K562 (cell line): ENCODE data around the gene RALGPS1. TPM values are rescaled to one million over a fixed set of nuclear protein-coding genes. Genes with fewer than 3 reads are reported as not detected.

ENCODE experiments used
- CREB1 ChIP-seq, 2 experiments: sonication (generic) in 1 of 2; formaldehyde crosslinking in 1 of 2; IDR thresholded peaks; 2 replicates each; pipeline versions ENCODE4 v1.6.1 to v1.8.0; 2012 to 2022; ENCODE audit warnings: inconsistent platforms in 1 of 2, mild to moderate bottlenecking in 1 of 2, missing genetic modification reagents in 1 of 2, moderate library complexity in 1 of 2
- DNMT1 ChIP-seq: fragments of 450-650 bp; IDR thresholded peaks from 2 replicates; pipeline ENCODE4 v1.6.1; 2016; ENCODE audit warnings: antibody characterized with exemption, mild to moderate bottlenecking
- ESRRB ChIP-seq: fragments of 250-450 bp; sonication (Bioruptor Pico); IDR thresholded peaks from 2 replicates; pipeline ENCODE4 v1.5.0; 2020; ENCODE audit warnings: mild to moderate bottlenecking, moderate library complexity, borderline replicate concordance
- GATA2 ChIP-seq: sonication (generic); formaldehyde crosslinking; IDR thresholded peaks from 2 replicates; pipeline ENCODE4 v1.4.0; 2020; ENCODE audit warnings: mild to moderate bottlenecking, missing genetic modification reagents
- HMG20B ChIP-seq: fragments of 250-450 bp; sonication (Bioruptor Pico); IDR thresholded peaks from 2 replicates; pipeline ENCODE4 v1.5.0; 2021; ENCODE audit warnings: mild to moderate bottlenecking
- NR2C1 ChIP-seq, 2 experiments: fragments of 450-650 bp; IDR thresholded peaks; 2 replicates each; pipeline ENCODE4 v1.6.1; 2017; ENCODE audit warnings: mild to moderate bottlenecking in 2 of 2, antibody characterized with exemption in 1 of 2, inconsistent platforms in 1 of 2, missing compliant biosample characterization in 1 of 2, missing genetic modification characterization in 1 of 2
- OTX1 ChIP-seq: fragments of 450-650 bp; formaldehyde crosslinking; IDR thresholded peaks from 2 replicates; pipeline ENCODE4 v1.4.0; 2022; ENCODE audit warnings: mild to moderate bottlenecking
- POLR2A ChIP-seq: fragments of 450-650 bp; conservative IDR thresholded peaks from 2 replicates; pipeline ENCODE4 v1.6.1; 2016
- SMARCE1 ChIP-seq: fragments of 450-650 bp; IDR thresholded peaks from 2 replicates; pipeline ENCODE4 v1.7.1; 2016; ENCODE audit warnings: mild to moderate bottlenecking
- TBL1XR1 ChIP-seq, 2 experiments: IDR thresholded peaks; 2 replicates each; pipeline ENCODE4 v1.6.1; 2012; ENCODE audit warnings: improper control_type of control experiment in 2 of 2, low read length in 2 of 2, mild to moderate bottlenecking in 1 of 2
- ZNF124 ChIP-seq: sonication (generic); formaldehyde crosslinking; IDR thresholded peaks from 2 replicates; pipeline ENCODE4 v1.8.1; 2022; ENCODE audit warnings: missing genetic modification reagents
- ZNF561 ChIP-seq: fragments of 450-650 bp; formaldehyde crosslinking; conservative IDR thresholded peaks from 2 replicates; pipeline ENCODE4 v1.4.0; 2020; ENCODE audit warnings: mild to moderate bottlenecking, moderate library complexity
- ZNF589 ChIP-seq: fragments of 200-800 bp; sonication (Bioruptor generic); IDR thresholded peaks from 2 replicates; pipeline ENCODE4 v1.6.1; 2016; ENCODE audit warnings: low read depth, missing genetic modification characterization, missing compliant biosample characterization
- polyA plus RNA-seq, 8 experiments: library from polyadenylated mRNA; depleted of rRNA in 4 of 8; stranded (reverse) in 5 of 8; unstranded in 3 of 8; fragments of >200 nt; fragmentation: Nextera tagmentation in 2 of 8; fragmentation: Illumina TruSeq in 1 of 8; extraction: Ambion mirVana in 2 of 8; extraction: Trizol in 1 of 8; gene quantifications; 2 replicates each; pipeline versions ENCODE4 v1.2.1 to v1.2.3, GENCODE V29; 2011 to 2014; ENCODE audit warnings: inconsistent platforms in 1 of 8, missing spikeins in 1 of 8
- total RNA-seq, 7 experiments: library from RNA; depleted of rRNA in 6 of 7; stranded (reverse); fragments of >200 nt in 6 of 7; fragmentation: Illumina TruSeq in 2 of 7; extraction: Trizol in 2 of 7; gene quantifications; 2 replicates each; pipeline versions ENCODE4 v1.2.1 to v1.2.3, GENCODE V29; 2011 to 2021; ENCODE audit warnings: low replicate concordance in 1 of 7
- TF ChIP-seq, protein P1 (sequence below), 2 experiments: fragments of 450-650 bp in 1 of 2; sonication (generic) in 1 of 2; formaldehyde crosslinking; conservative IDR thresholded peaks; 2 replicates each; pipeline versions ENCODE4 v1.4.0 to v1.8.1; 2020 to 2022; ENCODE audit warnings: mild to moderate bottlenecking in 1 of 2, missing genetic modification reagents in 1 of 2
- TF ChIP-seq, protein P2 (sequence below): fragments of 450-650 bp; formaldehyde crosslinking; IDR thresholded peaks from 2 replicates; pipeline ENCODE4 v1.4.0; 2020; ENCODE audit warnings: mild to moderate bottlenecking
- TF ChIP-seq, protein P3 (sequence below): sonication (generic); formaldehyde crosslinking; IDR thresholded peaks from 2 replicates; pipeline ENCODE4 v1.8.0; 2023; ENCODE audit warnings: mild to moderate bottlenecking, missing genetic modification reagents
- TF ChIP-seq, protein P4 (sequence below): fragments of 450-650 bp; IDR thresholded peaks from 2 replicates; pipeline ENCODE4 v1.7.1; 2018; ENCODE audit warnings: mild to moderate bottlenecking, low read depth; ENCODE audit not compliant: partially characterized antibody
- TF ChIP-seq, protein P5 (sequence below): fragments of 250-450 bp; sonication (Bioruptor Pico); IDR thresholded peaks from 2 replicates; pipeline ENCODE4 v1.8.0; 2021; ENCODE audit warnings: moderate library complexity, mild to moderate bottlenecking, inconsistent platforms

RALGPS1 gene
- total and polyA plus RNA-seq, 9 of the 15 experiments (the other 6 are each of a cell fraction or from before 2014, with no cell fraction given) = 0.04 to 2.6 (median 1.5) TPM

DNA sequence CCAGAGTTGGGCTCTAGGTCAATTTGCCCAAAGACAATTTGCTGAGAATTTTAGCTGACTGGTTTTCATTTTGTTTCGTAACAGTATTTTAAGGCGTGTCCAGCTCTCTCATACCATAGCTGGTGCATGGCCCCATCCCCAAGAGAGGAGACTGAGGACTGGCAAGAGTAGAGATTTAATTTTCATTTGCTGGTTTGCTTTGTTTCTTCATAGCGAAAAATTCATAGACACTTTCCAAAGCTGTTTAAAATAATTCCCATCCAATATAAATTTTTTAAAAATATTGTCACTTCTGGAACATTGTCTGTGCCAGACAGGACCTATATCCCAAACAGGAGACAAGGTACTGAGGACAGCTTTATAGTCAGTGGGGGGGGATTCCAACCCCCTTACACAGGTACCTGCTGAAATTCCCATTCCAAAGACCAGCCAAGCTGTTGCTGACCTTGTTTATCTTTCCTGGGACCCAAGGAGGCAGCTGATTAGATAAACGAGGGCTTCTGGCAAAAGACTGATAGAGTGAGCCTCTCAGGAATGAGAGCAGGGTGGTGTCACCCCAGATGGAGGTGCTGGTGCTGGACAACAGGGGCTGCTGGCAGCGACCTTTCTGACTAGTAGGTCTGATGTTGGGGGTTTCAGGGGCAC, 214.6 kb downstream of the RALGPS1 start (continued):
- no peak for TF ChIP-seq DNMT1
- TF ChIP-seq, protein P1, sequence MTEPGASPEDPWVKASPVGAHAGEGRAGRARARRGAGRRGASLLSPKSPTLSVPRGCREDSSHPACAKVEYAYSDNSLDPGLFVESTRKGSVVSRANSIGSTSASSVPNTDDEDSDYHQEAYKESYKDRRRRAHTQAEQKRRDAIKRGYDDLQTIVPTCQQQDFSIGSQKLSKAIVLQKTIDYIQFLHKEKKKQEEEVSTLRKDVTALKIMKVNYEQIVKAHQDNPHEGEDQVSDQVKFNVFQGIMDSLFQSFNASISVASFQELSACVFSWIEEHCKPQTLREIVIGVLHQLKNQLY (CRISPR knock-in tag; conservative IDR thresholded peaks at IDR 0.05) = no peak
- no peak for TF ChIP-seq POLR2A
- TF ChIP-seq SMARCE1 = peak; percentile 39; the same call in 1 of the 2 replicates
- no peak for TF ChIP-seq ZNF561
- TF ChIP-seq, protein P2, sequence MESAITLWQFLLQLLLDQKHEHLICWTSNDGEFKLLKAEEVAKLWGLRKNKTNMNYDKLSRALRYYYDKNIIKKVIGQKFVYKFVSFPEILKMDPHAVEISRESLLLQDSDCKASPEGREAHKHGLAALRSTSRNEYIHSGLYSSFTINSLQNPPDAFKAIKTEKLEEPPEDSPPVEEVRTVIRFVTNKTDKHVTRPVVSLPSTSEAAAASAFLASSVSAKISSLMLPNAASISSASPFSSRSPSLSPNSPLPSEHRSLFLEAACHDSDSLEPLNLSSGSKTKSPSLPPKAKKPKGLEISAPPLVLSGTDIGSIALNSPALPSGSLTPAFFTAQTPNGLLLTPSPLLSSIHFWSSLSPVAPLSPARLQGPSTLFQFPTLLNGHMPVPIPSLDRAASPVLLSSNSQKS = no peak
- 0 out of 4 replicates have a peak, but pooled peaks of 1 of the 2 experiments have one; percentile 28 for TF ChIP-seq TBL1XR1 (IDR thresholded peaks at IDR 0.05; ENCODE audit: low read length in 2 of 2)
- no peak for TF ChIP-seq HMG20B (CRISPR knock-in tag)
- no peak for TF ChIP-seq ZNF124 (CRISPR knock-in tag)
- TF ChIP-seq, protein P3, sequence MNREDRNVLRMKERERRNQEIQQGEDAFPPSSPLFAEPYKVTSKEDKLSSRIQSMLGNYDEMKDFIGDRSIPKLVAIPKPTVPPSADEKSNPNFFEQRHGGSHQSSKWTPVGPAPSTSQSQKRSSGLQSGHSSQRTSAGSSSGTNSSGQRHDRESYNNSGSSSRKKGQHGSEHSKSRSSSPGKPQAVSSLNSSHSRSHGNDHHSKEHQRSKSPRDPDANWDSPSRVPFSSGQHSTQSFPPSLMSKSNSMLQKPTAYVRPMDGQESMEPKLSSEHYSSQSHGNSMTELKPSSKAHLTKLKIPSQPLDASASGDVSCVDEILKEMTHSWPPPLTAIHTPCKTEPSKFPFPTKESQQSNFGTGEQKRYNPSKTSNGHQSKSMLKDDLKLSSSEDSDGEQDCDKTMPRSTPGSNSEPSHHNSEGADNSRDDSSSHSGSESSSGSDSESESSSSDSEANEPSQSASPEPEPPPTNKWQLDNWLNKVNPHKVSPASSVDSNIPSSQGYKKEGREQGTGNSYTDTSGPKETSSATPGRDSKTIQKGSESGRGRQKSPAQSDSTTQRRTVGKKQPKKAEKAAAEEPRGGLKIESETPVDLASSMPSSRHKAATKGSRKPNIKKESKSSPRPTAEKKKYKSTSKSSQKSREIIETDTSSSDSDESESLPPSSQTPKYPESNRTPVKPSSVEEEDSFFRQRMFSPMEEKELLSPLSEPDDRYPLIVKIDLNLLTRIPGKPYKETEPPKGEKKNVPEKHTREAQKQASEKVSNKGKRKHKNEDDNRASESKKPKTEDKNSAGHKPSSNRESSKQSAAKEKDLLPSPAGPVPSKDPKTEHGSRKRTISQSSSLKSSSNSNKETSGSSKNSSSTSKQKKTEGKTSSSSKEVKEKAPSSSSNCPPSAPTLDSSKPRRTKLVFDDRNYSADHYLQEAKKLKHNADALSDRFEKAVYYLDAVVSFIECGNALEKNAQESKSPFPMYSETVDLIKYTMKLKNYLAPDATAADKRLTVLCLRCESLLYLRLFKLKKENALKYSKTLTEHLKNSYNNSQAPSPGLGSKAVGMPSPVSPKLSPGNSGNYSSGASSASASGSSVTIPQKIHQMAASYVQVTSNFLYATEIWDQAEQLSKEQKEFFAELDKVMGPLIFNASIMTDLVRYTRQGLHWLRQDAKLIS (CRISPR knock-in tag) = no peak
- no peak for TF ChIP-seq NR2C1 (IDR thresholded peaks at IDR 0.05)
- TF ChIP-seq NR2C1 (tag; IDR thresholded peaks at IDR 0.05) = no peak
- no peak for TF ChIP-seq GATA2 (CRISPR knock-in tag)
- TF ChIP-seq CREB1 (IDR thresholded peaks at IDR 0.05) = no peak
- no peak for TF ChIP-seq CREB1 (CRISPR knock-in tag; IDR thresholded peaks at IDR 0.05)
- no peak for TF ChIP-seq ZNF589 (CRISPR knock-in tag)
- TF ChIP-seq OTX1 (CRISPR knock-in tag) = no peak
- TF ChIP-seq, protein P4, sequence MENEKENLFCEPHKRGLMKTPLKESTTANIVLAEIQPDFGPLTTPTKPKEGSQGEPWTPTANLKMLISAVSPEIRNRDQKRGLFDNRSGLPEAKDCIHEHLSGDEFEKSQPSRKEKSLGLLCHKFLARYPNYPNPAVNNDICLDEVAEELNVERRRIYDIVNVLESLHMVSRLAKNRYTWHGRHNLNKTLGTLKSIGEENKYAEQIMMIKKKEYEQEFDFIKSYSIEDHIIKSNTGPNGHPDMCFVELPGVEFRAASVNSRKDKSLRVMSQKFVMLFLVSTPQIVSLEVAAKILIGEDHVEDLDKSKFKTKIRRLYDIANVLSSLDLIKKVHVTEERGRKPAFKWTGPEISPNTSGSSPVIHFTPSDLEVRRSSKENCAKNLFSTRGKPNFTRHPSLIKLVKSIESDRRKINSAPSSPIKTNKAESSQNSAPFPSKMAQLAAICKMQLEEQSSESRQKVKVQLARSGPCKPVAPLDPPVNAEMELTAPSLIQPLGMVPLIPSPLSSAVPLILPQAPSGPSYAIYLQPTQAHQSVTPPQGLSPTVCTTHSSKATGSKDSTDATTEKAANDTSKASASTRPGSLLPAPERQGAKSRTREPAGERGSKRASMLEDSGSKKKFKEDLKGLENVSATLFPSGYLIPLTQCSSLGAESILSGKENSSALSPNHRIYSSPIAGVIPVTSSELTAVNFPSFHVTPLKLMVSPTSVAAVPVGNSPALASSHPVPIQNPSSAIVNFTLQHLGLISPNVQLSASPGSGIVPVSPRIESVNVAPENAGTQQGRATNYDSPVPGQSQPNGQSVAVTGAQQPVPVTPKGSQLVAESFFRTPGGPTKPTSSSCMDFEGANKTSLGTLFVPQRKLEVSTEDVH = no peak
- no peak for TF ChIP-seq ESRRB (CRISPR knock-in tag)
- TF ChIP-seq, protein P5, sequence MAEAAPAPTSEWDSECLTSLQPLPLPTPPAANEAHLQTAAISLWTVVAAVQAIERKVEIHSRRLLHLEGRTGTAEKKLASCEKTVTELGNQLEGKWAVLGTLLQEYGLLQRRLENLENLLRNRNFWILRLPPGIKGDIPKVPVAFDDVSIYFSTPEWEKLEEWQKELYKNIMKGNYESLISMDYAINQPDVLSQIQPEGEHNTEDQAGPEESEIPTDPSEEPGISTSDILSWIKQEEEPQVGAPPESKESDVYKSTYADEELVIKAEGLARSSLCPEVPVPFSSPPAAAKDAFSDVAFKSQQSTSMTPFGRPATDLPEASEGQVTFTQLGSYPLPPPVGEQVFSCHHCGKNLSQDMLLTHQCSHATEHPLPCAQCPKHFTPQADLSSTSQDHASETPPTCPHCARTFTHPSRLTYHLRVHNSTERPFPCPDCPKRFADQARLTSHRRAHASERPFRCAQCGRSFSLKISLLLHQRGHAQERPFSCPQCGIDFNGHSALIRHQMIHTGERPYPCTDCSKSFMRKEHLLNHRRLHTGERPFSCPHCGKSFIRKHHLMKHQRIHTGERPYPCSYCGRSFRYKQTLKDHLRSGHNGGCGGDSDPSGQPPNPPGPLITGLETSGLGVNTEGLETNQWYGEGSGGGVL = no peak
